Measurements from ENCODE around the gene CEBPZ. TPM values are rescaled to one million over a fixed set of nuclear protein-coding genes. Genes with fewer than 3 reads are reported as not detected.

CEBPZ gene
- total RNA-seq, 2 donors from 2014 or later, result 43.6 to 53.2 TPM

DNA sequence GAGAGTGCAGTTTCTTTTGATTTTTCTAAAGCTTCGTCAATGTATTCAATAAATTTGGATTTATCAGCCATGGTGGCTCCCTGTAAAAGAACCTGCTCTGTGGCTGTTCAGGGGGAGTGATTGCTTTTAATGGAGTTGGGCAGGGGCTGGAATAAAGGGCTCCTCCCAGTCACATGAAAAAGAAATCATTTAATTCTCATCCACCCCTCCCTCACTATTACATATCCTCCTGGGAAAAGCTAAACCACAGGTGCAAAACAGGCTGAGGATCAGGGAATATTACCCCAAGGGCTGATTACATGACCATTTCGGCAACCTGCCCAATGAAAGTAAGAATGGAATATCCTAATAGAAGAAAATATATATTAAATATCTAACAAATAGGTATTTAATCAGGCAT is 42.8 kb downstream of the CEBPZ start, which contains the start of gene SULT6B1:
Gene SULT6B1, minus strand, starts transcription at position 101 of the 400 bp plus-strand sequence. Its CDS starts 30 bp downstream, at position 71.
- no peak within 1 kb of the TSS for H3K4me3 ChIP-seq
- intact Hi-C loops (cut with DNase I), result no loop called here
- no peak within 1 kb of the TSS for H3K27ac ChIP-seq
- H3K4me1 ChIP-seq, result no peaks in the 10 kb centered on the region
- no peaks in the 10 kb centered on the region for H3K27me3 ChIP-seq
- no peaks in the 10 kb centered on the region for H3K9me3 ChIP-seq
- DNase-seq, result no peak
- no peaks in the 10 kb centered on the region for H3K36me3 ChIP-seq
- H3K9ac ChIP-seq (ENCODE audit: low read depth in 2 of 2, low read length in 2 of 2), result no peak within 1 kb of the TSS
- TF ChIP-seq, protein P1, sequence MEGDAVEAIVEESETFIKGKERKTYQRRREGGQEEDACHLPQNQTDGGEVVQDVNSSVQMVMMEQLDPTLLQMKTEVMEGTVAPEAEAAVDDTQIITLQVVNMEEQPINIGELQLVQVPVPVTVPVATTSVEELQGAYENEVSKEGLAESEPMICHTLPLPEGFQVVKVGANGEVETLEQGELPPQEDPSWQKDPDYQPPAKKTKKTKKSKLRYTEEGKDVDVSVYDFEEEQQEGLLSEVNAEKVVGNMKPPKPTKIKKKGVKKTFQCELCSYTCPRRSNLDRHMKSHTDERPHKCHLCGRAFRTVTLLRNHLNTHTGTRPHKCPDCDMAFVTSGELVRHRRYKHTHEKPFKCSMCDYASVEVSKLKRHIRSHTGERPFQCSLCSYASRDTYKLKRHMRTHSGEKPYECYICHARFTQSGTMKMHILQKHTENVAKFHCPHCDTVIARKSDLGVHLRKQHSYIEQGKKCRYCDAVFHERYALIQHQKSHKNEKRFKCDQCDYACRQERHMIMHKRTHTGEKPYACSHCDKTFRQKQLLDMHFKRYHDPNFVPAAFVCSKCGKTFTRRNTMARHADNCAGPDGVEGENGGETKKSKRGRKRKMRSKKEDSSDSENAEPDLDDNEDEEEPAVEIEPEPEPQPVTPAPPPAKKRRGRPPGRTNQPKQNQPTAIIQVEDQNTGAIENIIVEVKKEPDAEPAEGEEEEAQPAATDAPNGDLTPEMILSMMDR (IDR thresholded peaks at IDR 0.05), result no peak

DNA sequence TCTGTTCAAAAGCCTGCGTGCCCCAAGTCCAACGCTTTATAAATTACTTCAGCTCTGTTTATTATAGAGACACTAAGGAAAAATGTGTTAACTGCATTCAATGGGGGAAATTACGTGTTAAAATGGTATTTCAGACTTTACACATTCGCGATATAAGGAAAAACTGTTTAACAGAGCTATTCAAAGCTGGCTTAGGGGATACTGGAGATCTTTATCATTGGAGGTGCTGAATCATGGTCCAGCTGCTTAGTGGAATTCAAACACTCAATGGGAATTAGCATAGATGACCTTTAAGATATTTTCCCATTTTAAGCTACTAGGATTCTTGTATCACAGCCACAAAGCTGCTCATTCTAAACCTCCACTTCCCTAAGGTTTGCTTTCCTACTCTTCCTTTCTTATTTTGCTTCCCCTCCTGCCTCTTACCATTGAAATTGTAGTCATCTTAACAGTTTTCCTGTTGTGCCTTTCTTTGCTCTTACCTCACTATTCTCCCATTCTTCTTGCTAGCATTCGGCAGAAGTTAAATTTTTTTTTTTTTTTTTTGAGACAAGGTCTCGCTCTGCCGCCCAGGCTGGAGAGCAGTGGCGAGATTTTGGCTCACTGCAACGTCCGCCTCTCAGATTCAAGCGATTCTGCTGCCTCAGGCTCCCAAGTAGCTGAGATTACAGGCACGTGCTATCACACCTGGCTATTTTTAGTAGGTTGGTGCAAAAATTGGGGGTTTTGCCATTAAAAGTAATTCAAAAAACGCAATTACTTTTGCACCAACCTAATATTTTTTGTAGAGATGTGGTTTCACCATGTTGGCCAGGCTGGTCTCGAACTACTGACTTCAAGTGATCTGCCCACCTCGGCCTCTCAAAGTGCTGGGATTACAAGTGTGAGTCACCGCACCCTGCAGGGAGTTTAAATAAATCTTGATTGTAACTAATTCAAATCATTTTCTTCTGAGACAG is 49.4 kb downstream of the CEBPZ start:
- no peaks in the 10 kb centered on the region for H3K9me3 ChIP-seq
- H3K4me3 ChIP-seq, result no peak overlapping the region
- H3K4me1 ChIP-seq, result no peaks in the 10 kb centered on the region
- no peaks in the 10 kb centered on the region for H3K36me3 ChIP-seq
- no peaks in the 10 kb centered on the region for H3K27me3 ChIP-seq
- H3K27ac ChIP-seq, result no peak overlapping the region
- intact Hi-C loops (cut with DNase I), result no loop called here
- H3K9ac ChIP-seq (ENCODE audit: low read depth in 2 of 2, low read length in 2 of 2), result no peak overlapping the region
- DNase-seq, result no peak
- TF ChIP-seq, protein P1 (IDR thresholded peaks at IDR 0.05), result no peak

- TF ChIP-seq, protein P1 (IDR thresholded peaks at IDR 0.05), result no peak
- H3K4me1 ChIP-seq, result no peaks in the 10 kb centered on the region
- no peaks in the 10 kb centered on the region for H3K9me3 ChIP-seq
- H3K9ac ChIP-seq (ENCODE audit: low read depth in 2 of 2, low read length in 2 of 2), result no peak overlapping the region
- H3K27ac ChIP-seq, result no peak overlapping the region
- no peaks in the 10 kb centered on the region for H3K36me3 ChIP-seq
- no peaks in the 10 kb centered on the region for H3K27me3 ChIP-seq
- no peak for DNase-seq
- intact Hi-C loops (cut with DNase I), result no loop called here
- no peak overlapping the region for H3K4me3 ChIP-seq
These were observed 50.8 kb downstream of the CEBPZ start for GRCh38 chr2:37180640-37181039.

GRCh38 chr2:37180006-37180639 is 51.3 kb downstream of the CEBPZ start:
- Histone ChIP-seq H3K9ac (ENCODE audit: low read depth in 2 of 2, low read length in 2 of 2) (no peak overlapping the region), H3K36me3 (no peaks in the 10 kb centered on the region), H3K4me3 (no peak overlapping the region), H3K9me3 (no peaks in the 10 kb centered on the region), H3K4me1 (no peaks in the 10 kb centered on the region), H3K27me3 (no peaks in the 10 kb centered on the region), H3K27ac (no peak overlapping the region)
- intact Hi-C loops (cut with DNase I), result no loop called here
- TF ChIP-seq, protein P1 (IDR thresholded peaks at IDR 0.05), result no peak
- no peak for DNase-seq

GRCh38 chr2:37173741-37174140 is 57.7 kb downstream of the CEBPZ start:
- Histone ChIP-seq H3K27ac (no peak overlapping the region), H3K9ac (ENCODE audit: low read depth in 2 of 2, low read length in 2 of 2) (no peak overlapping the region)
- intact Hi-C loops (cut with DNase I), result no loop called here

More at GRCh38 chr2:37173741-37174140, 57.7 kb downstream of the CEBPZ start:
- H3K4me1 ChIP-seq, result no peaks in the 10 kb centered on the region
- H3K27me3 ChIP-seq, result no peaks in the 10 kb centered on the region
- no peak overlapping the region for H3K4me3 ChIP-seq
- no peak for DNase-seq
- no peaks in the 10 kb centered on the region for H3K9me3 ChIP-seq
- TF ChIP-seq, protein P1 (IDR thresholded peaks at IDR 0.05), result no peak
- H3K36me3 ChIP-seq, result no peaks in the 10 kb centered on the region
